Activated CD4-positive, CD25-positive, alpha-beta regulatory T cell treated with anti-CD3 and anti-CD28 coated beads, Interleukin-2, amount 50 U/mL, for 72 hours (primary cell): Measurements from ENCODE around the gene CHN1.

ENCODE experiments used
- DNase-seq: peaks from one replicate; pipeline ENCODE4 v3.0.0; 2021

CHN1 gene, protein sequence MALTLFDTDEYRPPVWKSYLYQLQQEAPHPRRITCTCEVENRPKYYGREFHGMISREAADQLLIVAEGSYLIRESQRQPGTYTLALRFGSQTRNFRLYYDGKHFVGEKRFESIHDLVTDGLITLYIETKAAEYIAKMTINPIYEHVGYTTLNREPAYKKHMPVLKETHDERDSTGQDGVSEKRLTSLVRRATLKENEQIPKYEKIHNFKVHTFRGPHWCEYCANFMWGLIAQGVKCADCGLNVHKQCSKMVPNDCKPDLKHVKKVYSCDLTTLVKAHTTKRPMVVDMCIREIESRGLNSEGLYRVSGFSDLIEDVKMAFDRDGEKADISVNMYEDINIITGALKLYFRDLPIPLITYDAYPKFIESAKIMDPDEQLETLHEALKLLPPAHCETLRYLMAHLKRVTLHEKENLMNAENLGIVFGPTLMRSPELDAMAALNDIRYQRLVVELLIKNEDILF

GRCh38 chr2:175004980-175005732 lies at the start of gene CHN1:
TSS of gene CHN1 (minus strand) at chr2:175005381. CDS start at chr2:175004912, 469 bp downstream.
- DNase-seq = peak; percentile 57

- DNase-seq = no peak
These were observed 49.2 kb upstream of the CHN1 start for GRCh38 chr2:175054340-175054739.

DNA sequence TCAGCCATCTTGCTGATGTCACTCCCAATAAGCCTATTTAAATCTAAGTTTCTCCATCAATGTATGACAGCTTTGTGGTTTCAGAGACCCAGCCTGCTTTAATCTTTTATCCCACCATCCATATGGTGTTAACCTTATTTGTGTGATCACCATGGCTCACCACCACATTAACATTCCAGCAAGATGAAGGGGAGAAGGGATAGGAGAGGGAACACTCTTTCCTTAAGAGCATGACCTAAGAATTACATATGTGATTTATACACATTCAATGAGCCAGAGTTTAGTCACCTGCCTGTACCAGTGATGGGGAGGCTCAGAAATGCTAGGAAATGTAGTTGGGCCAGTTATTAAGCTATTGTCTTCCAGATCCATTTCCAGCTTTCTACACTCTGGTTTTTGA lies 44.5 kb upstream of the CHN1 start:
- DNase-seq = no peak

DNA sequence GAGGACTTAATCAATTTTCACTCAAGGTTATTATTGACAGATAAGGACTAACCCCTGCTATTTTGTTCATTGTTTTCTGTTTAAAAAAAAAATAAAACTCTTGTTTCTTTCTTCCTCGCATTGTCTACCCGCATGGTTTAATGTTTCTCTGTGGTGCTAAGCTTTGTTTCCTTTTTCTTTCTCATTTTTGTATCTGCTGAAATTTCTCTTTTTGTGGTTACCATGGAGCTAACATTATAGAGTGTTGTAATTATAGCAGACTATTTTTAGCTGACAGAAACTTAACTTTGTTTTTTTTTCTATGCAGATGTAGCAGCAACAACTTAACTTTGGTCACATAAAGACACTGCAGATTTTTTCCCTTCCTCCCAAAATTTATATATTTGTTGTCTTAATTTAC lies 43.1 kb upstream of the CHN1 start:
- no peak for DNase-seq

DNA sequence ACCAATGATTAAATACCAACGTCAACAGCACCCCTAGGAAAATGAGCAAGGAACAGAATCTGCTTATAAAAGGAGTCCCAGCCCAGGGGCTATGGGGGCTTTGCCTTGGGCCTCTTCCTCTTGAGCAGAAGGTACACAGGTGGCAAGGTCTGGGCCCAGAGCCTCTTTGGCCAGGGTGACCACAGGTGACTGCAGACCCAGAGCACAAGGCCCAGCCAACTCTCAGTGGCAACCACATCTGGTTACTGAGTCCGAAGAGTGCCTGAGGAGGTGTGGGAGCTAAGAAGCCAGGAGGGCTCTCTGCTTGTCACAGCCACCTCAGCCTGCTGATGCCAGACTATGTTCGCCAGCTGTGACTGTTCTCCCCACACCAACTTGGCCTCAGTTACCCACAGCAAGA lies 34.3 kb upstream of the CHN1 start:
- DNase-seq = no peak

GRCh38 chr2:175039031-175039430 lies 33.9 kb upstream of the CHN1 start:
- DNase-seq = no peak

GRCh38 chr2:175037941-175038340 lies 32.8 kb upstream of the CHN1 start:
- DNase-seq = no peak

- no peak for DNase-seq
These were observed 31.4 kb upstream of the CHN1 start for GRCh38 chr2:175036582-175037018.

DNA sequence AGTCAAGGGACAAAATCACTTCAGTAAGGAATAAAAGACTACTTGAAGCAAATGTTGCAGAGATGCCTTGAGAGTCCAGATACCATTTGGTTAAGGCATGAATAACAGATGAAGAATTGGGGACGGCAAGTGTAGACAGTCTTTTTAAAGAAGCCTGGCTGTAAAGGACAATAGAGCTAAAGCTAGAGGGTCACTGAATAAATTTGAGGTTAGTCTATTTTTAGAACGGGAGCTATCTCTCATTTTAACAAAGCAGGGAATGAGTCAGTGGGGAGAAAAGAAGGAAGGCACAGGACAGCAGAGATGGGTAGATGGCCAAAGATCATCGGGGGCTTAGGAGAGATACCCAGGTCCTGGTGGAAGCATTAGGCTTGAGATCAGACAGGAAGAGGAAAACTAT lies 30.6 kb upstream of the CHN1 start:
- no peak for DNase-seq

DNA sequence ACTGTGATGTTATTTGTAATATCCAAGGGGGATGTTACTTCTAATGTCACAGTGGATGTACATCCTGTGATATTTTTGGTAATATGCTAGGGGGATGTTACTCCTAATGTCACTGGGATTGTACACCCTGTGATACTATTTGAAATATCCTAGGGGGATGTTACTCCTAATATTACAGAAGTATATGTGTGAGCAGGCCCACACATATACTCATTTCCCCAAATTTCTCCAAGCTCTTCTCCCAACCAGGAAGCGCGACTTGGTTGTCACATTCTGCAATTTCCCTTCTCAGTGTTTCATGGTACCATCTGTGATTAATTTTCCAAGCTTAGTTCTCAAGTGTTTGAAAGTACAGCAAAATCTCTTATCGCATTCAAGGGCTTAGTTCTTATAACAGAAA lies 29.5 kb upstream of the CHN1 start:
- no peak for DNase-seq

GRCh38 chr2:175030380-175031271 lies 25.4 kb upstream of the CHN1 start:
- DNase-seq = no peak

DNA sequence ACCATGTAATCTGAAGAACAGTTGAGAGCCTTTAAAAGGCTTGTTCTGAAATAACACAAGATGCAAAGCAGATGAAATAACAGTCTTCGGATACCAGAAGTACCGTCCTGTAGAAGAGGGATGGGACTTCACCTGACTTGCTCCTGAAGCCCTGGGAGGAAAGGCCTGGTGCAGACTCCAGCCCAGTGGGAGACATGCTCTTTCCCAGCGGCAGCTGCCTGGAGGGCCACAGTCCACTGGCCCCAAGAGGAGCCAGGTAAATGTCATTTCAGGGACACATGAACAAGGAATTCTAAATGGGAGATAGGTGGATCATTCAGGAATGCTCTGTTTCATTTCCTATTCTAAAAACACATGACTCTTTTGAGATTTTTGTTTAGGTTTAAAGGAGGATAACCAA lies 22.6 kb upstream of the CHN1 start:
- DNase-seq = no peak

DNA sequence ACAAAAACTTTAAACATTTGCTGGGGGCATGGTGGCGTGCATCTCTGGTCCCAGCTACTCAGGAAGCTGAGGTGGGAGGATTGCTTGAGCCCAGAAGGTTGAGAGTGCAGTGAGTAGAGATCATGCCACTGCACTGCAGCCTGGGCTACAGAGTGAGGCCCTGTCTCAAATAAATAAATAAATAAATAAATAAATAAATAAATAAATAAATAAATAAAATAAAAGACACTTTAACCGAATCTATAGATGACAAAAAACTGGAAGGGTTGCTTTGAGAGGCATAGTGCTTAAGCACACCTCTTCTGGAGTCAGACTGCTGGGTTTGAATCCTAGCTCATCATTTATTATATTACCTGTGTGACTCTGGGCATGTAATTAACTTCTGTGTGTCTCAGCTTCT lies 21.2 kb upstream of the CHN1 start:
- DNase-seq = no peak

- no peak for DNase-seq
These were observed 20.8 kb upstream of the CHN1 start for GRCh38 chr2:175025946-175026345.

- DNase-seq = no peak
These were observed 20.1 kb upstream of the CHN1 start for GRCh38 chr2:175025233-175025632.

- DNase-seq = no peak
These were observed 17.7 kb upstream of the CHN1 start for GRCh38 chr2:175022923-175023322.

DNA sequence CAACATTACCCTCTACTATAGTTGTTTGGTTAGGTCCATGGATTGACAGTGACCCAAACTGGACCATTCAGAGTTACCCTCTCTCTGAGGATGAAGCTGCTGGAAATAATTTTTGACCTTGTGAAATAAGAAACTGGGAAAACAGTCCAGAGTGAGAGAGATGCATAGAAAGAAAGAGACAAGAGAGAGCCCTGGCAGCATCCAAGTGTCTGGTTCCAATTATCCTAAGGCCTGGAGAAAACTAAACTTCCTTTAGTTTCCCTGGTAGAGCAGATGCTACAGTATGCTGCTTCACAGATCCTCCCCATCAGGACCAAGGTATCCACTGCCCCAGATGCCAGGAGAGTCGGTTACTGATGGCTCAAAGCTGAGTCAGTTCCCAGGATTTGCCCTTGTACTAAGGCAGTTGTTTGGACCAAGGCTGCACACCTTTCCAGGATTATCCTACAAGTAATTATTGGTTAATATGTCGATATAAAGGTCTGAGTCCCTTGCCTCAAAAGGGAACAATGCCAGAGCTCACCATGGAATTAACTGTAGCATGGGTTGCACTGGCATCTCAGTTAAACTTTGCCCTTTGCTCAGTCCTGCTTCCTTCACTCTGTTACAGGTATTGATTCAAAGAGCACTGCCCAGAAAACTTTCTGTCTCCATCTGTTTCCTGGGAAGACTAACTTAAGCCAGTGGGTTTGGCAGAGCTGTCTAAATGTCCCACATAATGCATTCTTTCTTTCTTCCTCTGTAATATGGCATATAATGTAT lies 14.6 kb upstream of the CHN1 start:
- DNase-seq = no peak

- no peak for DNase-seq
These were observed 12.6 kb upstream of the CHN1 start for GRCh38 chr2:175017618-175018414.

GRCh38 chr2:175015340-175015739 lies 10.2 kb upstream of the CHN1 start:
- DNase-seq = no peak

DNA sequence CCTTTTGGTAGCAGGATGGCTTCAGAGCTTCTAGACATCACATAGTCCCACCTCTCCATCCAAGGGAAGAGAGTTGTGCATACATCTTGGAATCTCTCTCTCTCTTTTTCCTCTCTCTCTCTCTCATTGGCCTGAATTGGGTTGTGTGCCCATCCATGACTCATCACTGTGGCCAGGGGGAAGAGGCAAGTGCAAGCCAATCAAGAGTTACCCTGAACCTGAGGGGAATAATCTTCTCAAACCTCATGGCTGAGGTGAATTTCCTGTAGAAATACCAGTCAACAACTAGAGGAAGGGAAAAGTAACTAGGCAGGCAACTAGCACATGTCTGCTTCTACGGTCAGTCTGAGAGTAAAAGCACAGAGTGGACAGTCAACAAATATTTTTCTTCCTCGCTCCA lies 7.3 kb upstream of the CHN1 start:
- DNase-seq = no peak

DNA sequence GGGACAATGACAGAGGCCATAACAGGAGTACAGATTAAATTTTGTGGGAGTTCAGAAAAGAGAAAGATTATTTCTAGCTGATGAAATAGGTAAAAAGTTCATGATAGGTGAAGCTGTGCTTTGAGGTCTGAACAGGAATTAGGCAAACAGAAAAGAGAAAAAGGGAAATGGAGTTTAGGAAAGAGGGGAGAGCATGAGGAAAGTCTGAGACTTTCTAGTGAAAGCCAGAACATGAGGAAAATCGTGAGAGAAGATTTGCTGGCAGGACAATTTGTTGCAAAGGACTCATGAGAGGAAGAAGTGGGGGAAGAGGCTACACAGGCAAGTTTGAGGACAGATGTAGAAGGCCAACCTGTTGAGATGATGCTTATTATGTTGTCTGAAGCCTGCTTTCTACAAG lies 6.3 kb upstream of the CHN1 start:
- DNase-seq = no peak

DNA sequence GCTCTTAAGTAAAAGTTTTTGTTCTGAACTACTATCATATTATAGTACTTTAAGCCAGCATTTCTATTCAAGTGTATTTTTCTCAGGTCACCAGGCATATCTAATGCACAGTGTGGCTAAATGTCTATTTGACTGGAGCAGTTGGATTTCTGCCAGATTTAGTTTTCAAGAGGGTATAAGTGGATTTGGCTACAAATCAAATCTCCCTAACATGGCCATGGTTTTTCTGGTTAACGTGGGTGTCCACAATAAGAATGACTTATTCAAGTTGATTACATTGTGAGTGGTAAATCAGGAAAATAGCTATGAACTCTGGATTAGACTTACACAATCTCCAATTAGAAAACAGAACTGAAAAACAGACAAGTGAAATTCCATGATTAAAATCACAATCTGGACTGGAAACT lies 5.7 kb upstream of the CHN1 start:
- DNase-seq = no peak
